ENCODE measurements around the gene PPP1R1B. TPM values are rescaled to one million over a fixed set of nuclear protein-coding genes. Genes with fewer than 3 reads are reported as not detected.
A peak's percentile ranks its signal among the peaks of the same experiment; 100 is the strongest.

PPP1R1B gene
- total RNA-seq, 4 donors from 2014 or later, result 0.23 to 4.8 (median 2.4) TPM

DNA sequence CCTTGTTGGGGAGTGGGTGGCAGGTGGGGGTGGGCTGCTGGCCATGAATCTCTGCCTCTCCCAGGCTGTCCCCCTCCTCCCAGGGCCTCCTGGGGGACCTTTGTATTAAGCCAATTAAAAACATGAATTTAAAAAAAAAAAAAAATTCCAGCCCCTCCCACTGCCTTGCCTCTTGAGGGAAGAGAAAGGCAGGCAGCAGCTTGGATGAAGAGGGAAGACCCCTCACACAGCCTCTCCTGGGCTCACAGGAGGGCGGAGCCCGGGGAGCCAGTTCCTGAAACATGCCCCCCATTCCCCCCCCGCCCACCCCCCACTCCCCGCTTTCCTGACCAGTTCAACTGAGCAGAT, 36.6 kb downstream of the PPP1R1B start:
- no peak for TF ChIP-seq POLR2A (IDR thresholded peaks at IDR 0.05)
- TF ChIP-seq, protein P1, sequence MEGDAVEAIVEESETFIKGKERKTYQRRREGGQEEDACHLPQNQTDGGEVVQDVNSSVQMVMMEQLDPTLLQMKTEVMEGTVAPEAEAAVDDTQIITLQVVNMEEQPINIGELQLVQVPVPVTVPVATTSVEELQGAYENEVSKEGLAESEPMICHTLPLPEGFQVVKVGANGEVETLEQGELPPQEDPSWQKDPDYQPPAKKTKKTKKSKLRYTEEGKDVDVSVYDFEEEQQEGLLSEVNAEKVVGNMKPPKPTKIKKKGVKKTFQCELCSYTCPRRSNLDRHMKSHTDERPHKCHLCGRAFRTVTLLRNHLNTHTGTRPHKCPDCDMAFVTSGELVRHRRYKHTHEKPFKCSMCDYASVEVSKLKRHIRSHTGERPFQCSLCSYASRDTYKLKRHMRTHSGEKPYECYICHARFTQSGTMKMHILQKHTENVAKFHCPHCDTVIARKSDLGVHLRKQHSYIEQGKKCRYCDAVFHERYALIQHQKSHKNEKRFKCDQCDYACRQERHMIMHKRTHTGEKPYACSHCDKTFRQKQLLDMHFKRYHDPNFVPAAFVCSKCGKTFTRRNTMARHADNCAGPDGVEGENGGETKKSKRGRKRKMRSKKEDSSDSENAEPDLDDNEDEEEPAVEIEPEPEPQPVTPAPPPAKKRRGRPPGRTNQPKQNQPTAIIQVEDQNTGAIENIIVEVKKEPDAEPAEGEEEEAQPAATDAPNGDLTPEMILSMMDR (IDR thresholded peaks at IDR 0.05), result no peak
- H3K4me1 ChIP-seq, result peaks cover 39 to 100% (median 63%) of the 10 kb centered on the region in 3 donors
- H3K9me3 ChIP-seq, result no peaks in the 10 kb centered on the region
- 75% methylated on average over 4 of the region's 4 CpGs; no CpG with 5 or more reads in 1 of the 2 donors for WGBS, 2 donors
- intact Hi-C loops (cut with DNase I), result no loop called here
- peaks cover 0 to 33% (median 0%) of the 10 kb centered on the region in 4 donors for H3K27me3 ChIP-seq
- H3K36me3 ChIP-seq, result peaks cover 5 to 49% (median 13%) of the 10 kb centered on the region in 3 donors
- no peak for DNase-seq
- H3K27ac ChIP-seq, result peak overlapping the region in 3 of 4 donors; percentile 64 to 83 (median 75)
- H3K4me3 ChIP-seq, result no peak overlapping the region

DNA sequence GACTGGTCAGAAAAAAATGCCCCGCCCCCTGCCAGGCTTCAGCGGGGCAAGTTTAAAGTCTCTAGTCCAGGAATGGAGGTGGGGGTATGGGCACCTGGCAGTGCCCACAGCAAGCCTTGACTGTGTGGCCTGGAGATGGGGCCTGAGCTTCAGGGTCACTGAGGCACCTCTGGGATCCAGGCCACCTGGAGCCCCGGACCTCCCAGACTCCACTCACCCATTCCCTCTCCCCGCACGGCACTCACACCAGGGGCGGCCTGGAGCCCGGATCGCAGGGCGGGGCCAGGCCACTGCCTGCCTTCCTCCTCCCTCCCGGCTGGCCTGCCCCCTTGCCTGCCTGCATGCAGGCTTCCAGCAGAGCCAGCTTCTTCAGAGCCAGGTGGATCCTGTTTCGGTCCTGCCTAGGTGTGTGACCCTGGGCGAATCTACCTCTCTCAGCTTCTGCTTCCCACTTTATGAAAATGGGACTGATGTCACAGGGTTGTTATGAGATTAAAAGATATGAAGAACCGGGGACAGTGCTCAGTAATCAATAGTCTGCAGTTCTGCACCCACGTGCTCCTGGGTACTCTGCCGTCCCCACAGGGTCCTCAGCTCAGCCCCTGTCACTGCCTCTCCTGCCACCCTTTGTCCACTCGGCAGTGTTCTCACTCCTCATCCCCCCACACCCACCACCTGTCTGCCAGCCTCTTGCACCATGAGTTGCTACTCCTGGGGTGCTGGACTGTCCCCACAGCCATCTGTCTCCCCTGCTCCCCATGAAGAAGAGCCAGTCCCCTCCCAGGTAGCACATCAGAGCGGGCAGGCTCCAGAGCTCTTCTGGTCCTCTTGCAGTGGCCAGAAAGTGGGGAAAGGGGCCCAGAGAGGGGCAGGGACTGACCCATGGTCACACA, 37.2 kb downstream of the PPP1R1B start:
- H3K36me3 ChIP-seq, result peaks cover 0 to 43% (median 13%) of the 10 kb centered on the region in 3 donors
- 65 to 66% methylated on average over 4 to 9 of the region's 17 CpGs for WGBS, 2 donors
- peaks cover 0 to 40% (median 1%) of the 10 kb centered on the region in 4 donors for H3K27me3 ChIP-seq
- DNase-seq, result no peak
- TF ChIP-seq POLR2A (IDR thresholded peaks at IDR 0.05), result no peak
- TF ChIP-seq, protein P1 (IDR thresholded peaks at IDR 0.05), result no peak
- H3K27ac ChIP-seq, result peak overlapping the region in 3 of 4 donors; percentile 24 to 75 (median 64)
- no peak overlapping the region for H3K4me3 ChIP-seq
- H3K4me1 ChIP-seq, result peaks cover 42 to 100% (median 61%) of the 10 kb centered on the region in 3 donors
- intact Hi-C loops (cut with DNase I), result no loop called here
- no peaks in the 10 kb centered on the region for H3K9me3 ChIP-seq

DNA sequence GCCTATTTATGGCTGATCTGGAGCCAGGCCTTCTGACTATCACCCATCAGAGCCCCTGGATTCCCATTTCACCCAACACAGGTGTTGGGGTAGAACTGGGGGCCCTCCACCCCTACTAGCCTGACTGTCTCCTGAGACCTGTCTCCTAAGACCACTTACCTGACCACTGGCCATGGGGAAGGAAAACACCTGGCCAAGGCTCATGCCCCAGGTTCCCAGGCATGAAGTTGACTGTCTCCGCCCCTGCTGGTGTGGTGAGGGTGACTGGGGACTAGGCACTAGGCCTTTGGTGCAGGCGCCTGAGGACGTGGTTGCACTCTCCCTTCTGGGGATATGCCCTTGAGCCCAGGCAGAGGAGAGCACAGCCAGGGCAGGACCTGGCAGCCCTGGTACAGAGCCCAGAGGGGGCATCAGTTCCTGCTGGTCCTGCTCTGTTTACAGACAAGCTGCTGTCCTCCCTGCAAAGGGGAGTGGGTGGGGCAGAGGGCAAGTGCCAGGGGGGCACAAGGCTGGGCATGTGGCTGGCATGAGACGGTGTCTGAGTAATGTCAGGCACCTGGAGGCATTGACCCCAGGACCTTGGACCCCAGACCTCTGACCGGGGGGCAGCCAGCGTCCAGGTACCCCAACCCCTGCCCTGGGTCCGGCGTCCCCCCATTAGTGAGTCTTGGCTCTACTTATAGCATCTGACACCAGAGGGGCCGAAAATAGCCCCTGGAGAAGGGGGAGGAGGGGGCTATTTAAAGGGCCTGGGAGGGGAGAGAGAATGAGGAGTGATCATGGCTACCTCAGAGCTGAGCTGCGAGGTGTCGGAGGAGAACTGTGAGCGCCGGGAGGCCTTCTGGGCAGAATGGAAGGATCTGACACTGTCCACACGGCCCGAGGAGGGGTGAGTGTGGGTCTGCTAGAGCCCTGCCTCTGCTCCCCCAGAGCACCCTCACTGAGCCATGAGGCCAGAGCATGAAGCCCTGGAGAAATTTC, 38.1 kb downstream of the PPP1R1B start, which contains the start of gene TCAP:
TSS of gene TCAP (plus strand) at position 769 of the 981 bp plus-strand sequence. CDS start at position 780, 11 bp downstream.
- intact Hi-C loops (cut with DNase I), result no loop called here
- H3K27me3 ChIP-seq, result peaks cover 0 to 49% (median 3%) of the 10 kb centered on the region in 4 donors
- 41 to 57% methylated on average over 6 to 7 of the region's 15 CpGs for whole genome bisulfite sequencing, 2 donors
- peaks cover 0 to 34% (median 13%) of the 10 kb centered on the region in 3 donors for H3K36me3 ChIP-seq
- H3K9me3 ChIP-seq, result no peaks in the 10 kb centered on the region
- DNase-seq, result no peak
- peaks cover 41 to 92% (median 57%) of the 10 kb centered on the region in 3 donors for H3K4me1 ChIP-seq
- H3K4me3 ChIP-seq, result no peak within 1 kb of the TSS
- H3K27ac ChIP-seq, result peak within 1 kb of the TSS in 3 of 4 donors; percentile 64 to 66 (median 65)
- no peak for TF ChIP-seq POLR2A (IDR thresholded peaks at IDR 0.05)
- TF ChIP-seq, protein P1 (IDR thresholded peaks at IDR 0.05), result no peak

DNA sequence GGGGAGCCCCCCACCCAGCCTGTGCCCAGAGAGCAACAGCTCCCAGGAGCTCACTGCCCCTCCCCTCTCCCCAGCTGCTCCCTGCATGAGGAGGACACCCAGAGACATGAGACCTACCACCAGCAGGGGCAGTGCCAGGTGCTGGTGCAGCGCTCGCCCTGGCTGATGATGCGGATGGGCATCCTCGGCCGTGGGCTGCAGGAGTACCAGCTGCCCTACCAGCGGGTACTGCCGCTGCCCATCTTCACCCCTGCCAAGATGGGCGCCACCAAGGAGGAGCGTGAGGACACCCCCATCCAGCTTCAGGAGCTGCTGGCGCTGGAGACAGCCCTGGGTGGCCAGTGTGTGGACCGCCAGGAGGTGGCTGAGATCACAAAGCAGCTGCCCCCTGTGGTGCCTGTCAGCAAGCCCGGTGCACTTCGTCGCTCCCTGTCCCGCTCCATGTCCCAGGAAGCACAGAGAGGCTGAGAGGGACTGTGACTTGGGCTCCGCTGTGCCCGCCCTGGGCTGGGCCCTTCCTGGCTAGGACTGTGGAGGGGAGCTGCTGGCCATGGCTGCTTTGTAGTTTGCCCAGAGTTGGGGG, 39.0 kb downstream of the PPP1R1B start:
- no peak overlapping the region for H3K4me3 ChIP-seq
- no peaks in the 10 kb centered on the region for H3K9me3 ChIP-seq
- TF ChIP-seq POLR2A (IDR thresholded peaks at IDR 0.05), result no peak
- TF ChIP-seq, protein P1 (IDR thresholded peaks at IDR 0.05), result peak in 2 of 6 experiments; percentile 10 to 15
- peaks cover 0 to 58% (median 3%) of the 10 kb centered on the region in 4 donors for H3K27me3 ChIP-seq
- H3K27ac ChIP-seq, result peak overlapping the region in 3 of 4 donors; percentile 1 to 66 (median 65)
- intact Hi-C loops (cut with DNase I), result no loop called here
- peaks cover 39 to 85% (median 54%) of the 10 kb centered on the region in 3 donors for H3K4me1 ChIP-seq
- no CpG with 5 or more reads among the region's 17 CpGs for WGBS, 2 donors
- DNase-seq, result no peak
- peaks cover 0 to 25% (median 5%) of the 10 kb centered on the region in 3 donors for H3K36me3 ChIP-seq
